Endothelial cell of umbilical vein (primary cell): ENCODE measurements around the gene LHFPL6. TPM values are rescaled to one million over a fixed set of nuclear protein-coding genes. Genes with fewer than 3 reads are reported as not detected.
A peak's percentile ranks its signal among the peaks of the same experiment; 100 is the strongest.

ENCODE experiments used
- BruUV-seq: library from RNA; stranded (reverse); fragments of 400-500 nt; replicated peaks from 2 replicates; lab custom pipeline; 2021; lab: Mats Ljungman, UMichigan
- CTCF ChIA-PET: fragments of 300-600, 350-600 bp; sonication (Branson Sonifier 250); formaldehyde crosslinking; loops from one replicate; lab custom pipeline; 2021; ENCODE audit warnings: antibody characterized with exemption, inconsistent platforms; lab: Charles Lee
- POLR2A ChIA-PET: fragments of 300-600, 350-600 bp; sonication (Branson Sonifier 250); formaldehyde crosslinking; loops from one replicate; lab custom pipeline; 2021; ENCODE audit warnings: antibody characterized with exemption, inconsistent platforms; lab: Charles Lee
- DNase-seq: peaks from one replicate; pipeline ENCODE4 v3.0.0-alpha.2; 2011; ENCODE audit warnings: low read depth, low spot score
- FAIRE-seq: peaks from 2 replicates; lab custom pipeline; 2011; peaks lifted over from hg19 to GRCh38; lab: Jason Lieb, UNC
- H2AFZ ChIP-seq: 2 replicates; pipeline ENCODE4 v1.6.0; 2012; ENCODE audit warnings: low read depth, low read length, control low read depth, inconsistent platforms
- H3K27ac ChIP-seq: 2 replicates; pipeline ENCODE4 v1.5.1; 2011; ENCODE audit warnings: low read depth, mild to moderate bottlenecking, control low read depth, low read length, moderate library complexity; ENCODE audit not compliant: insufficient read depth
- H3K27me3 ChIP-seq, 2 experiments: 2 replicates each; pipeline versions ENCODE4 v1.6.0 to v1.6.1; 2011; ENCODE audit warnings: low read length in 2 of 2, mixed read lengths in 1 of 2; ENCODE audit not compliant: control insufficient read depth in 2 of 2, insufficient read depth in 2 of 2
- H3K36me3 ChIP-seq, 2 experiments: 2 replicates in 1 of 2; 3 replicates in 1 of 2; pipeline ENCODE4 v1.5.1; 2011; ENCODE audit warnings: low read length in 2 of 2, mild to moderate bottlenecking in 1 of 2, moderate library complexity in 1 of 2; ENCODE audit not compliant: control insufficient read depth in 2 of 2, insufficient read depth in 2 of 2; ENCODE audit errors: extremely low read depth in 1 of 2
- H3K4me1 ChIP-seq: 3 replicates; pipeline ENCODE4 v1.5.1; 2011; ENCODE audit warnings: mild to moderate bottlenecking, low read length; ENCODE audit not compliant: control insufficient read depth, insufficient read depth; ENCODE audit errors: extremely low read depth
- H3K4me2 ChIP-seq: 2 replicates; pipeline ENCODE4 v1.6.1; 2011; ENCODE audit warnings: low read length, control low read depth, mixed read lengths; ENCODE audit not compliant: insufficient read depth
- H3K4me3 ChIP-seq, 3 experiments: fragments of 200-600 bp in 1 of 3; sonication (generic), shearing (Covaris generic) in 1 of 3; replicated peaks in 1 of 3; 2 replicates each; pipeline ENCODE4 v1.5.1; 2011 to 2016; ENCODE audit warnings: control low read depth in 3 of 3, low read length in 3 of 3, mild to moderate bottlenecking in 2 of 3, inconsistent platforms in 1 of 3, low read depth in 1 of 3, moderate library complexity in 1 of 3; ENCODE audit not compliant: insufficient read depth in 1 of 3
- H3K79me2 ChIP-seq: 2 replicates; pipeline ENCODE4 v1.6.0; 2012; ENCODE audit warnings: low read length, inconsistent platforms; ENCODE audit not compliant: control insufficient read depth, insufficient read depth
- H3K9ac ChIP-seq: replicated peaks from 2 replicates; pipeline ENCODE3; 2011; ENCODE audit warnings: low read length, control low read depth; ENCODE audit not compliant: insufficient read depth; ENCODE audit errors: extremely low read depth
- H3K9me1 ChIP-seq: replicated peaks from 3 replicates; pipeline ENCODE4 v1.6.0; 2011; ENCODE audit warnings: mild to moderate bottlenecking, low read length; ENCODE audit not compliant: control insufficient read depth, insufficient read depth; ENCODE audit errors: extremely low read depth
- H3K9me3 ChIP-seq: replicated peaks from 2 replicates; pipeline ENCODE4 v1.5.1; 2012; ENCODE audit warnings: low read length, inconsistent platforms; ENCODE audit not compliant: control insufficient read depth, insufficient read depth
- H4K20me1 ChIP-seq: replicated peaks from 2 replicates; pipeline ENCODE3; 2011; ENCODE audit warnings: mild to moderate bottlenecking, low read length; ENCODE audit not compliant: control insufficient read depth, insufficient read depth; ENCODE audit errors: extremely low read depth
- EZH2 ChIP-seq: IDR thresholded peaks from 2 replicates; pipeline ENCODE4 v1.6.1; 2012; ENCODE audit warnings: borderline replicate concordance, low read depth, mild to moderate bottlenecking, moderate library complexity, low read length, inconsistent platforms; ENCODE audit not compliant: severe bottlenecking
- FOS ChIP-seq: IDR thresholded peaks from 2 replicates; pipeline ENCODE4 v1.6.1; 2011; ENCODE audit warnings: mild to moderate bottlenecking, low read length, moderate library complexity, borderline replicate concordance; ENCODE audit not compliant: insufficient read depth
- GATA2 ChIP-seq: IDR thresholded peaks from 2 replicates; pipeline ENCODE4 v1.7.0; 2011; ENCODE audit warnings: low read depth, mild to moderate bottlenecking, moderate library complexity, mixed read lengths, low read length; ENCODE audit not compliant: insufficient read length, insufficient read depth
- JUN ChIP-seq: IDR thresholded peaks from 2 replicates; pipeline ENCODE4 v1.6.1; 2011; ENCODE audit warnings: borderline replicate concordance, low read depth; ENCODE audit not compliant: insufficient read length, insufficient read depth
- MYC ChIP-seq: IDR thresholded peaks from one replicate; pipeline ENCODE4 v1.6.1; 2011; ENCODE audit warnings: mild to moderate bottlenecking, low read depth, low read length
- POLR2A ChIP-seq: IDR thresholded peaks from 2 replicates; pipeline ENCODE4 v1.6.1; 2012; ENCODE audit warnings: low read depth, mild to moderate bottlenecking, control low read depth, low read length
- POLR2AphosphoS5 ChIP-seq: IDR thresholded peaks from 2 replicates; pipeline ENCODE4 v1.6.1; 2012; ENCODE audit warnings: low read depth, mild to moderate bottlenecking, control low read depth, low read length, moderate library complexity; ENCODE audit not compliant: insufficient read depth
- dilution Hi-C: fragments of 300-500 bp; cut with MboI; formaldehyde crosslinking; loops from one replicate; pipeline ENCODE4 v1.15.0; 2019; ENCODE audit warnings: low sequenced_read_pairs; ENCODE audit not compliant: extremely low pct_ligation_motif_present
- intact Hi-C: fragments of 100-400 bp; cut with micrococcal nuclease; formaldehyde crosslinking; loops from one replicate; pipeline ENCODE4 v1.10.0; 2022
- polyA plus RNA-seq, 4 experiments: library from polyadenylated mRNA; depleted of rRNA in 3 of 4; stranded (reverse) in 3 of 4; unstranded in 1 of 4; fragments of >200 nt; gene quantifications; 2 replicates each; pipeline versions ENCODE4 v1.2.1 to v1.2.3, GENCODE V29; 2011 to 2012; ENCODE audit warnings: missing spikeins in 1 of 4
- total RNA-seq: library from RNA; stranded (reverse); gene quantifications from 2 replicates; pipeline ENCODE4 v1.2.3, GENCODE V29; 2021
- TF ChIP-seq, protein P1 (sequence below), 2 donors: IDR thresholded peaks; 1 replicate in 1 of 2; 2 replicates in 1 of 2; pipeline ENCODE4 v1.5.1; 2011; ENCODE audit warnings: low read length in 2 of 2, mild to moderate bottlenecking in 2 of 2, moderate library complexity in 2 of 2, control low read depth in 1 of 2, inconsistent platforms in 1 of 2, low read depth in 1 of 2; ENCODE audit not compliant: insufficient read depth in 1 of 2; ENCODE audit errors: extremely low read depth in 1 of 2
- TF ChIP-seq, protein P2 (sequence below): IDR thresholded peaks from 2 replicates; pipeline ENCODE4 v1.6.1; 2011; ENCODE audit not compliant: insufficient read depth, insufficient read length

LHFPL6 gene
- total and polyA plus RNA-seq, 2 donors (not counting 3 experiments of a cell fraction or from before 2014, with no cell fraction given): 17.5 to 19.4 TPM

DNA sequence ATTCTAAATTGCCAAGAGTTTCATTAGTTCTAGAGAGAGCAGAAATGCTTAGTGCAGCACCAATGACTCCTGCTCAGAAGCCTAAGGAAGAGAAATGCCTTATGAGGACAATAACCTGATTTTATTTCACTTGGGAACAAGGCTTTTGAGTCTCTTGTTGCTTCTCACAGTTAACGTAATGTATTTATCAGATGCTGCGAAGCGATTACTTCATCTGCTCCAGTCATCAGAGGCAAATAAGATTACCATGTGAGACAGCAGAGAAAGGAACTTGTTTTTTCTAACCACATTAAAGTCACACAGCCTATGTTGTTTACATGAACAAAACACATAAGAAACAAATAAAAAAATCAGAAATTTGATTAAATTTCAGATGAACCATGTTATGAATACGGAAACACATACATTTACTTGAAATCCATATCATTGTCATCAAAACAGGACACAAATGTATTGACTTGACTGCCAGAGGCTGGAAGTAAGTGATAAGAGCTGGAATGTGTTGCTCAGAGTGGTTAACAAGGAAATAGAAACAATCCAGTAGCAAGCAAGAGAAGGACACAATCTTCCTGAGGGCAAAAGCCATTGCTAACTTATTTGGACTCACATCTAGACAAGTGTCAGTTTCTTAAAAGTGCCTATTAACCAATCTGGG is 147.3 kb downstream of the LHFPL6 start:
- H4K20me1 ChIP-seq: no peaks in the 10 kb centered on the region
- no peaks in the 10 kb centered on the region for H3K27me3 ChIP-seq
- dilution Hi-C loops: no loop called here
- H3K9ac ChIP-seq: no peak overlapping the region
- FAIRE-seq (peak; percentile 44), DNase-seq (peak; percentile 91)
- no TSS peak for BruUV-seq
- ChIA-PET POLR2A (no interaction called here), CTCF (interaction anchor here (1.0 to 1.2 kb wide), 2 partner anchors 10 to 156 kb away, joined by 3 read pairs; no protein-coding TSS in a partner anchor)
- peak overlapping the region; percentile 9 for H2AFZ ChIP-seq
- TF ChIP-seq MYC (no peak), JUN (peak; percentile 2), POLR2A (no peak), POLR2AphosphoS5 (no peak), EZH2 (no peak), GATA2 (peak; percentile 41), FOS (no peak)
- TF ChIP-seq, protein P1, sequence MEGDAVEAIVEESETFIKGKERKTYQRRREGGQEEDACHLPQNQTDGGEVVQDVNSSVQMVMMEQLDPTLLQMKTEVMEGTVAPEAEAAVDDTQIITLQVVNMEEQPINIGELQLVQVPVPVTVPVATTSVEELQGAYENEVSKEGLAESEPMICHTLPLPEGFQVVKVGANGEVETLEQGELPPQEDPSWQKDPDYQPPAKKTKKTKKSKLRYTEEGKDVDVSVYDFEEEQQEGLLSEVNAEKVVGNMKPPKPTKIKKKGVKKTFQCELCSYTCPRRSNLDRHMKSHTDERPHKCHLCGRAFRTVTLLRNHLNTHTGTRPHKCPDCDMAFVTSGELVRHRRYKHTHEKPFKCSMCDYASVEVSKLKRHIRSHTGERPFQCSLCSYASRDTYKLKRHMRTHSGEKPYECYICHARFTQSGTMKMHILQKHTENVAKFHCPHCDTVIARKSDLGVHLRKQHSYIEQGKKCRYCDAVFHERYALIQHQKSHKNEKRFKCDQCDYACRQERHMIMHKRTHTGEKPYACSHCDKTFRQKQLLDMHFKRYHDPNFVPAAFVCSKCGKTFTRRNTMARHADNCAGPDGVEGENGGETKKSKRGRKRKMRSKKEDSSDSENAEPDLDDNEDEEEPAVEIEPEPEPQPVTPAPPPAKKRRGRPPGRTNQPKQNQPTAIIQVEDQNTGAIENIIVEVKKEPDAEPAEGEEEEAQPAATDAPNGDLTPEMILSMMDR (IDR thresholded peaks at IDR 0.05; ENCODE audit: extremely low read depth in 1 of 2, insufficient read depth in 1 of 2, low read depth in 1 of 2, low read length in 2 of 2): no peak
- TF ChIP-seq, protein P2, sequence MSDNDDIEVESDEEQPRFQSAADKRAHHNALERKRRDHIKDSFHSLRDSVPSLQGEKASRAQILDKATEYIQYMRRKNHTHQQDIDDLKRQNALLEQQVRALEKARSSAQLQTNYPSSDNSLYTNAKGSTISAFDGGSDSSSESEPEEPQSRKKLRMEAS: no peak
- no peaks in the 10 kb centered on the region for H3K79me2 ChIP-seq
- no peaks in the 10 kb centered on the region for H3K9me1 ChIP-seq
- no peak overlapping the region for H3K4me3 ChIP-seq
- peaks cover 13% of the 10 kb centered on the region for H3K4me1 ChIP-seq
- no peaks in the 10 kb centered on the region for H3K36me3 ChIP-seq
- peak overlapping the region; percentile 27 for H3K27ac ChIP-seq
- H3K9me3 ChIP-seq: no peaks in the 10 kb centered on the region
- intact Hi-C loops: loop anchor here (1.0 kb wide), 1 partner anchor 38 kb away; no protein-coding TSS in a partner anchor
- peak overlapping the region; percentile 1 for H3K4me2 ChIP-seq
